Measurements from ENCODE around the gene RBM33. TPM values are rescaled to one million over a fixed set of nuclear protein-coding genes. Genes with fewer than 3 reads are reported as not detected.

The RBM33 gene
- total RNA-seq, 1 donor from 2014 or later: 73.2 TPM

GRCh38 chr7:155652156-155653114 lies 8.0 kb downstream of the RBM33 start:
- peaks cover 7% of the 10 kb centered on the region for H3K4me1 Mint-ChIP-seq
- no peaks in the 10 kb centered on the region for H3K27me3 Mint-ChIP-seq (ENCODE audit: low read depth)
- peaks cover 13% of the 10 kb centered on the region for H3K9me3 Mint-ChIP-seq
- peaks cover 36% of the 10 kb centered on the region for H3K36me3 Mint-ChIP-seq (ENCODE audit: low read depth)
- H3K27ac Mint-ChIP-seq (ENCODE audit: unreplicated experiment): no peak overlapping the region
- DNase-seq (ENCODE audit: low read depth, low spot score): no peak
- TF ChIP-seq, protein P1, sequence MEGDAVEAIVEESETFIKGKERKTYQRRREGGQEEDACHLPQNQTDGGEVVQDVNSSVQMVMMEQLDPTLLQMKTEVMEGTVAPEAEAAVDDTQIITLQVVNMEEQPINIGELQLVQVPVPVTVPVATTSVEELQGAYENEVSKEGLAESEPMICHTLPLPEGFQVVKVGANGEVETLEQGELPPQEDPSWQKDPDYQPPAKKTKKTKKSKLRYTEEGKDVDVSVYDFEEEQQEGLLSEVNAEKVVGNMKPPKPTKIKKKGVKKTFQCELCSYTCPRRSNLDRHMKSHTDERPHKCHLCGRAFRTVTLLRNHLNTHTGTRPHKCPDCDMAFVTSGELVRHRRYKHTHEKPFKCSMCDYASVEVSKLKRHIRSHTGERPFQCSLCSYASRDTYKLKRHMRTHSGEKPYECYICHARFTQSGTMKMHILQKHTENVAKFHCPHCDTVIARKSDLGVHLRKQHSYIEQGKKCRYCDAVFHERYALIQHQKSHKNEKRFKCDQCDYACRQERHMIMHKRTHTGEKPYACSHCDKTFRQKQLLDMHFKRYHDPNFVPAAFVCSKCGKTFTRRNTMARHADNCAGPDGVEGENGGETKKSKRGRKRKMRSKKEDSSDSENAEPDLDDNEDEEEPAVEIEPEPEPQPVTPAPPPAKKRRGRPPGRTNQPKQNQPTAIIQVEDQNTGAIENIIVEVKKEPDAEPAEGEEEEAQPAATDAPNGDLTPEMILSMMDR (conservative IDR thresholded peaks at IDR 0.05): no peak
- no peak overlapping the region for H3K4me3 Mint-ChIP-seq

DNA sequence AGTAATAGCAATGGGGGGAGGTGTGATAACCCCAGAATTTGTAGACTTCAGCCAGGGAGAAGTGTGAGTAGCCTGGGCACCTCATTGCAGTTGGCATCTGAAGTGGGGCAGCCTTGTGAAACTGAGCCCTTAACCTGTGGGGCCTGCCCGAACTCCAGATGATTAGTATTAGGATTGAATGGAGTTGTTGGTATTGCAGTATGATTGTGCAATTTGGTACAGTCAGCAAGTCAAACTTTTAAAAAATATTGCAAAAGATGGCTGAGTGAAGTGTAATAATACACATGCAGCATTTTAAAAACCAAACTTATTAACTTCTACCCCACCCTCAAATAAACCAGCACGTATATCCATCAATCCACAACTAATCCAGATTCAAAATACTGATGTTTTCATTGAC lies 9.3 kb downstream of the RBM33 start:
- Mint-ChIP-seq H3K27ac (ENCODE audit: unreplicated experiment) (no peak overlapping the region), H3K4me1 (peaks cover 7% of the 10 kb centered on the region), H3K27me3 (ENCODE audit: low read depth) (no peaks in the 10 kb centered on the region), H3K36me3 (ENCODE audit: low read depth) (peaks cover 27% of the 10 kb centered on the region), H3K4me3 (no peak overlapping the region), H3K9me3 (peaks cover 11% of the 10 kb centered on the region)
- no peak for DNase-seq (ENCODE audit: low read depth, low spot score)
- TF ChIP-seq, protein P1 (conservative IDR thresholded peaks at IDR 0.05): no peak

GRCh38 chr7:155656891-155657290 lies 12.4 kb downstream of the RBM33 start:
- H3K4me1 Mint-ChIP-seq: peaks cover 9% of the 10 kb centered on the region

DNA sequence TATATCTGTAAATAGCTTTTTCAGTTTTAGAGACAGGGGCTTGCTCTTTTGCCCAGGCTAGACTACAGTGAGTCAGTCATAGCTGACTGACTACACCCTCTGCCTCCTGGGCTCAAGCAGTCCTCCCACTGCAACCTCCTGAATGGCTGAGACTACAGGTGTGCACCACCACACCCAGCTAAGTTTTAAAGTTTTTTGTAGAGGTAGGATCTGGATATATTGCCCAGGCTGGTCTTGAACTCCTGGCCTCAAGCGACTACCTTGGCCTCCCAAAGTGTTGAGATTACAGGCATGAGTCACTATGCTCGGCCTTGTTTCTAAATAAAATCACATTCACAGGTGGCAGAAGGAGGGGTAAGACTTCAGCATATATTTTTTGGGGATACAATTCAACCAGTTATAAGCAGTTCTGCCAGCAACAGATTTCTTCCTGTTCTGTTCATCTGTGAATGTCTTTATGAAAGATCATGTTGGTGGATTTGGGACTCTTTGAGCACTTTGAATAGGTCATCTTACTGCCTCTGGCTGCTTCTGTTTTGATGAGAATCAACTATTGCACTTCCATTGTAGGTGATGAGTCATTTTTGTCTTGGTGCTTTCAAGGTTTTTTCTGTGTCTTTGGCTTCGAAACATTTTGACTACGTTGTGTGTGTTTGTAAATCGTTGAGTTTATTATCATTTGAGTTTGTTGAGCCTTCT lies 15.7 kb downstream of the RBM33 start:
- no peak overlapping the region for H3K4me3 Mint-ChIP-seq
- peaks cover 3% of the 10 kb centered on the region for H3K9me3 Mint-ChIP-seq
- TF ChIP-seq, protein P1 (conservative IDR thresholded peaks at IDR 0.05): no peak
- peaks cover 24% of the 10 kb centered on the region for H3K36me3 Mint-ChIP-seq (ENCODE audit: low read depth)
- H3K27ac Mint-ChIP-seq (ENCODE audit: unreplicated experiment): no peak overlapping the region
- H3K27me3 Mint-ChIP-seq (ENCODE audit: low read depth): no peaks in the 10 kb centered on the region
- H3K4me1 Mint-ChIP-seq: peaks cover 13% of the 10 kb centered on the region
- no peak for DNase-seq (ENCODE audit: low read depth, low spot score)

More at GRCh38 chr7:155656891-155657290, 12.4 kb downstream of the RBM33 start:
- no peak for DNase-seq (ENCODE audit: low read depth, low spot score)
- TF ChIP-seq, protein P1 (conservative IDR thresholded peaks at IDR 0.05): no peak
- Mint-ChIP-seq H3K4me3 (no peak overlapping the region), H3K9me3 (peaks cover 3% of the 10 kb centered on the region), H3K27ac (ENCODE audit: unreplicated experiment) (no peak overlapping the region), H3K36me3 (ENCODE audit: low read depth) (peaks cover 21% of the 10 kb centered on the region), H3K27me3 (ENCODE audit: low read depth) (no peaks in the 10 kb centered on the region)

DNA sequence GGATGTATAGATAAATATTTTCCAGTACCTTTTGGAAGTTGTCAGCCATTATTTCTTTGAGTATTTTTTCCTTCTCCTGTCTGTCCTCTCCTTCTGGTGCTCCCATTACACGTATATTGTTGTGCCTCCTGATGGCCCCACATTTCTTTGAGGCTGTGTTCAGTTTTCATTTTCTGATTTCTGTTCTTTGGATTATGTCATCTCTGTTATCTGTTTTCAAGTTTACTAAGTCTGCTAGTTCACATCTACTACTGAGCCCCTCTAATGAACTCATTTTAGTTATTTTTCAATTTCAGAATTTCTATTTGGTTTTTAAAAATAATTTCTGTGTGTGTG lies 16.3 kb downstream of the RBM33 start:
- Mint-ChIP-seq H3K27ac (ENCODE audit: unreplicated experiment) (no peak overlapping the region), H3K4me1 (peaks cover 13% of the 10 kb centered on the region), H3K9me3 (peaks cover 3% of the 10 kb centered on the region), H3K27me3 (ENCODE audit: low read depth) (no peaks in the 10 kb centered on the region), H3K4me3 (no peak overlapping the region), H3K36me3 (ENCODE audit: low read depth) (peaks cover 24% of the 10 kb centered on the region)
- DNase-seq (ENCODE audit: low read depth, low spot score): no peak
- TF ChIP-seq, protein P1 (conservative IDR thresholded peaks at IDR 0.05): no peak

Data from neural crest cell (in vitro differentiated cells).